Measurements from ENCODE around the gene NOL3.

Gene NOL3

DNA sequence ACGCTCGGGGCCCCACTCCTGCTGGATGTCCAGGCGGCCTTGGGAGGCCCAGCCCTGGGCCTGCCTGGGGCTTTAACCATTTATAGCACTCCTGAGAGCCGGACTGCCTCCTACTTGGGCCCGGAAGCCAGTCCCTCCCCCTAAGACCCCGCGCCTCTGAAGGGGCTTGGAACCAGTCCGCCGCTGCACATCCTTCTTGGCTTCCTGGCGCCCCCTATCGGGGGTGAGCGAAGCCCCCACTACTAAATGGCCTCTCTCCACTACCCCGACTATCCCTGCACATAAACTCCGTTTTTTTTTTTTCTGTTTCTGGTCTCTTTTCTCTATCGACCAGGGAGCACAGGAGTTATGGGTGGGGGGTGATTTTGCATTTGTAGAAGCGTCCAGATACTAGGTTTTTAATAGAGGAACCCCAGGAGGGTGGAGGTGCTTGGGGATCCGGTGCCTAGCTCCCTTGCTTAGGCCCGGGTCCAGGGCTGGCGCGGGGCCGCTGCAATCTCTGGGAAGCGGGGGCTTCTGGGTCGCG, 633 bp upstream of the NOL3 start:
- H2BK15ac ChIP-seq (ENCODE audit: low read depth, poor library complexity, severe bottlenecking), result peak overlapping the region; percentile 99
- H2BK120ac ChIP-seq (ENCODE audit: low read depth, low read length), result peak overlapping the region; percentile 93
- peaks cover 18 to 44% of the 10 kb centered on the region in 2 experiments for H3K27me3 ChIP-seq (ENCODE audit: control insufficient read depth in 1 of 2, insufficient read depth in 1 of 2, low read length in 2 of 2)
- H3K4me1 ChIP-seq (ENCODE audit: control insufficient read depth, insufficient read depth, low read depth, low read length), result peaks cover 44% of the 10 kb centered on the region
- H3K79me1 ChIP-seq (replicated peaks; ENCODE audit: low read length, poor library complexity, severe bottlenecking), result peaks cover 6% of the 10 kb centered on the region
- H3K23ac ChIP-seq (ENCODE audit: low read length in 2 of 2), result peak overlapping the region in 1 of 2 experiments; percentile 79
- peak overlapping the region; percentile 75 for H3K4me2 ChIP-seq (ENCODE audit: low read length, poor library complexity, severe bottlenecking)
- DNase-seq, result peak; percentile 49
- H3K9ac ChIP-seq (ENCODE audit: low read length), result peak overlapping the region; percentile 85
- peak overlapping the region in 1 of 2 experiments; percentile 6 for H3K14ac ChIP-seq (ENCODE audit: low read length in 2 of 2)
- peak overlapping the region in 1 of 2 experiments; percentile 81 for H2BK12ac ChIP-seq (ENCODE audit: low read length in 2 of 2)
- peak overlapping the region; percentile 81 to 89 for H3K18ac ChIP-seq (ENCODE audit: low read depth in 1 of 2, low read length in 2 of 2)
- no peak overlapping the region for H4K91ac ChIP-seq (ENCODE audit: low read length)
- H2AFZ ChIP-seq (ENCODE audit: low read depth, low read length), result no peak overlapping the region
- peak overlapping the region; percentile 72 for H3K27ac ChIP-seq (ENCODE audit: low read length, poor library complexity, severe bottlenecking)
- peaks cover 0 to 4% of the 10 kb centered on the region in 2 experiments for H3K36me3 ChIP-seq (ENCODE audit: control insufficient read depth in 1 of 2, insufficient read depth in 2 of 2, low read depth in 1 of 2, low read length in 2 of 2)
- H3K4me3 ChIP-seq (ENCODE audit: insufficient read depth in 1 of 2, low read depth in 1 of 2, low read length in 2 of 2), result peak overlapping the region; percentile 58 to 76
- H2AK5ac ChIP-seq (ENCODE audit: low read length, severe bottlenecking), result no peak overlapping the region
- no peak overlapping the region for H2BK5ac ChIP-seq (ENCODE audit: low read depth, low read length, poor library complexity, severe bottlenecking)
- peak overlapping the region; percentile 63 to 73 for H3K4ac ChIP-seq (ENCODE audit: low read depth in 1 of 2, low read length in 2 of 2)
- no peaks in the 10 kb centered on the region for H3K9me3 ChIP-seq (ENCODE audit: control insufficient read depth, low read length)
- 4% methylated on average over 19 of the region's 24 CpGs for WGBS
- H4K8ac ChIP-seq (ENCODE audit: low read length), result peak overlapping the region; percentile 81

DNA sequence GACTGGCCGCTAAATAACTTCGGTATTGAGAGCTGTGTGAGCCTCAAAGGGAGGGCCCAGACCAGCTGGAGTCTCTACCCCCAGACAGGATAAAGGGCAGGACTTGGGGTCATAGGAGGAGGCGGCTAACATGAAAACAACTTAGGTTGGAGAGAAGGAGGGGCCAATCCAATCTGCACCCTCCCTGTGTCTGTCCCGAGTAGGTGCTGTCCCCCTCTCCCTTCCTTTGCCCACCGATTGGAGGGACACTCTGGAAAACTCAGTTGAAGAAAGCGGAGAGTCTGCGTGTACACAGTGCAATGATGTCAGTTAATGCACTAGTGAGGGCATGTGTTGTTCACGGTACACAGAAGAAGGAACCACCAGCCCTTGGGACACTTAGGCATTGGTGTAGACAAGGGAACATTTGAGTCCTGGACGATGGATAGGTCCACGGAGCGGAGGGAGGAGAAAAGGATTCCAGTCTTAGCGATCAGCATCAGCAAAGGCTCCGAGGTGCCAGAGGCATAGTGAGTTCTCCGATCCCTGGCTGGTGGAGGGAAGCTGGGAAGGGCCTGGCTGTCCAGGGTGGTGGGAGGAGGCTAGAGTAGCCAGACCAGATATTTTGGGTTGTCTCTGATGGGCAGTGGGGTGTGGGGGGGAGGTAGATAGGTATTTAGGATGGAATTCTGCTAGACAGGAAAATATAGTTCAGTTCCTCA, 761 bp downstream of the NOL3 start:
- Histone ChIP-seq H4K8ac (ENCODE audit: low read length) (peak overlapping the region; percentile 87), H3K4ac (ENCODE audit: low read depth in 1 of 2, low read length in 2 of 2) (peak overlapping the region; percentile 94 to 97), H3K9ac (ENCODE audit: low read length) (peak overlapping the region; percentile 82), H3K4me3 (ENCODE audit: insufficient read depth in 1 of 2, low read depth in 1 of 2, low read length in 2 of 2) (peak overlapping the region; percentile 42 to 69), H2AFZ (ENCODE audit: low read depth, low read length) (no peak overlapping the region), H3K18ac (ENCODE audit: low read depth in 1 of 2, low read length in 2 of 2) (peak overlapping the region; percentile 93), H2BK5ac (ENCODE audit: low read depth, low read length, poor library complexity, severe bottlenecking) (no peak overlapping the region), H3K27me3 (ENCODE audit: control insufficient read depth in 1 of 2, insufficient read depth in 1 of 2, low read length in 2 of 2) (peaks cover 6 to 30% of the 10 kb centered on the region in 2 experiments), H3K27ac (ENCODE audit: low read length, poor library complexity, severe bottlenecking) (peak overlapping the region; percentile 74), H2AK5ac (ENCODE audit: low read length, severe bottlenecking) (peak overlapping the region; percentile 3), H2BK15ac (ENCODE audit: low read depth, poor library complexity, severe bottlenecking) (peak overlapping the region; percentile 89), H4K91ac (ENCODE audit: low read length) (peak overlapping the region; percentile 93), H3K4me1 (ENCODE audit: control insufficient read depth, insufficient read depth, low read depth, low read length) (peaks cover 36% of the 10 kb centered on the region), H3K14ac (ENCODE audit: low read length in 2 of 2) (peak overlapping the region in 1 of 2 experiments; percentile 69), H3K79me1 (replicated peaks; ENCODE audit: low read length, poor library complexity, severe bottlenecking) (peaks cover 6% of the 10 kb centered on the region), H3K36me3 (ENCODE audit: control insufficient read depth in 1 of 2, insufficient read depth in 2 of 2, low read depth in 1 of 2, low read length in 2 of 2) (peaks cover 0 to 14% of the 10 kb centered on the region in 2 experiments), H2BK120ac (ENCODE audit: low read depth, low read length) (peak overlapping the region; percentile 93), H3K4me2 (ENCODE audit: low read length, poor library complexity, severe bottlenecking) (peak overlapping the region; percentile 60), H2BK12ac (ENCODE audit: low read length in 2 of 2) (peak overlapping the region; percentile 56 to 75), H3K9me3 (ENCODE audit: control insufficient read depth, low read length) (no peaks in the 10 kb centered on the region), H3K23ac (ENCODE audit: low read length in 2 of 2) (no peak overlapping the region)
- DNase-seq, result peak; percentile 70
- 48% methylated on average over 14 of the region's 14 CpGs for WGBS

GRCh38 chr16:67173323-67173722, 3.0 kb downstream of the NOL3 start:
- Histone ChIP-seq H3K23ac (ENCODE audit: low read length in 2 of 2) (no peak overlapping the region), H4K91ac (ENCODE audit: low read length) (no peak overlapping the region), H3K27me3 (ENCODE audit: control insufficient read depth in 1 of 2, insufficient read depth in 1 of 2, low read length in 2 of 2) (peaks cover 0 to 8% of the 10 kb centered on the region in 2 experiments), H2BK5ac (ENCODE audit: low read depth, low read length, poor library complexity, severe bottlenecking) (no peak overlapping the region), H2BK120ac (ENCODE audit: low read depth, low read length) (no peak overlapping the region), H2BK15ac (ENCODE audit: low read depth, poor library complexity, severe bottlenecking) (no peak overlapping the region), H3K18ac (ENCODE audit: low read depth in 1 of 2, low read length in 2 of 2) (peak overlapping the region in 1 of 2 experiments; percentile 67), H2AK5ac (ENCODE audit: low read length, severe bottlenecking) (peak overlapping the region; percentile 45), H3K4me2 (ENCODE audit: low read length, poor library complexity, severe bottlenecking) (peak overlapping the region; percentile 90), H3K14ac (ENCODE audit: low read length in 2 of 2) (peak overlapping the region in 1 of 2 experiments; percentile 18), H4K8ac (ENCODE audit: low read length) (peak overlapping the region; percentile 10), H3K79me1 (replicated peaks; ENCODE audit: low read length, poor library complexity, severe bottlenecking) (peaks cover 9% of the 10 kb centered on the region), H3K36me3 (ENCODE audit: control insufficient read depth in 1 of 2, insufficient read depth in 2 of 2, low read depth in 1 of 2, low read length in 2 of 2) (peaks cover 0 to 19% of the 10 kb centered on the region in 2 experiments), H2BK12ac (ENCODE audit: low read length in 2 of 2) (peak overlapping the region in 1 of 2 experiments; percentile 45), H2AFZ (ENCODE audit: low read depth, low read length) (peak overlapping the region; percentile 55), H3K9me3 (ENCODE audit: control insufficient read depth, low read length) (no peaks in the 10 kb centered on the region), H3K4ac (ENCODE audit: low read depth in 1 of 2, low read length in 2 of 2) (peak overlapping the region in 1 of 2 experiments; percentile 69), H3K9ac (ENCODE audit: low read length) (peak overlapping the region; percentile 80), H3K27ac (ENCODE audit: low read length, poor library complexity, severe bottlenecking) (peak overlapping the region; percentile 10), H3K4me1 (ENCODE audit: control insufficient read depth, insufficient read depth, low read depth, low read length) (peaks cover 43% of the 10 kb centered on the region), H3K4me3 (ENCODE audit: insufficient read depth in 1 of 2, low read depth in 1 of 2, low read length in 2 of 2) (peak overlapping the region in 1 of 2 experiments; percentile 82)
- WGBS, result 85% methylated on average over 1 of the region's 1 CpG
- no peak for DNase-seq
